ENCODE measurements around the gene MAMDC2.

GRCh38 chr9:70093944-70094343 lies 50.3 kb downstream of the MAMDC2 start:
- TF ChIP-seq CTCF (IDR thresholded peaks at IDR 0.05) (no peak), EZH2 (IDR thresholded peaks at IDR 0.05) (no peak), EZH2phosphoT487 (IDR thresholded peaks at IDR 0.05) (no peak)
